Hematopoietic multipotent progenitor cell treated with erythropoietin and hydrocortisone succinate and interleukin-3 and kit ligand, for 4 days (in vitro differentiated cells): Measurements from ENCODE around the gene INTS2.
"Not testable (repeated sequence)": the region's sequence is repeated elsewhere in the genome, so short reads cannot be mapped to it uniquely, and the experiment has no call there.

Source experiments
- DNase-seq: peaks from one replicate; pipeline ENCODE4 v3.0.0-alpha.2; 2015

The INTS2 gene, protein sequence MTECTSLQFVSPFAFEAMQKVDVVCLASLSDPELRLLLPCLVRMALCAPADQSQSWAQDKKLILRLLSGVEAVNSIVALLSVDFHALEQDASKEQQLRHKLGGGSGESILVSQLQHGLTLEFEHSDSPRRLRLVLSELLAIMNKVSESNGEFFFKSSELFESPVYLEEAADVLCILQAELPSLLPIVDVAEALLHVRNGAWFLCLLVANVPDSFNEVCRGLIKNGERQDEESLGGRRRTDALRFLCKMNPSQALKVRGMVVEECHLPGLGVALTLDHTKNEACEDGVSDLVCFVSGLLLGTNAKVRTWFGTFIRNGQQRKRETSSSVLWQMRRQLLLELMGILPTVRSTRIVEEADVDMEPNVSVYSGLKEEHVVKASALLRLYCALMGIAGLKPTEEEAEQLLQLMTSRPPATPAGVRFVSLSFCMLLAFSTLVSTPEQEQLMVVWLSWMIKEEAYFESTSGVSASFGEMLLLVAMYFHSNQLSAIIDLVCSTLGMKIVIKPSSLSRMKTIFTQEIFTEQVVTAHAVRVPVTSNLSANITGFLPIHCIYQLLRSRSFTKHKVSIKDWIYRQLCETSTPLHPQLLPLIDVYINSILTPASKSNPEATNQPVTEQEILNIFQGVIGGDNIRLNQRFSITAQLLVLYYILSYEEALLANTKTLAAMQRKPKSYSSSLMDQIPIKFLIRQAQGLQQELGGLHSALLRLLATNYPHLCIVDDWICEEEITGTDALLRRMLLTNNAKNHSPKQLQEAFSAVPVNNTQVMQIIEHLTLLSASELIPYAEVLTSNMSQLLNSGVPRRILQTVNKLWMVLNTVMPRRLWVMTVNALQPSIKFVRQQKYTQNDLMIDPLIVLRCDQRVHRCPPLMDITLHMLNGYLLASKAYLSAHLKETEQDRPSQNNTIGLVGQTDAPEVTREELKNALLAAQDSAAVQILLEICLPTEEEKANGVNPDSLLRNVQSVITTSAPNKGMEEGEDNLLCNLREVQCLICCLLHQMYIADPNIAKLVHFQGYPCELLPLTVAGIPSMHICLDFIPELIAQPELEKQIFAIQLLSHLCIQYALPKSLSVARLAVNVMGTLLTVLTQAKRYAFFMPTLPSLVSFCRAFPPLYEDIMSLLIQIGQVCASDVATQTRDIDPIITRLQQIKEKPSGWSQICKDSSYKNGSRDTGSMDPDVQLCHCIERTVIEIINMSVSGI

GRCh38 chr17:61927208-61928100, at the start of gene INTS2:
Gene INTS2, minus strand, starts transcription at chr17:61927982. Its CDS starts 1,338 bp downstream, at chr17:61926644.
- peak; percentile 97 for DNase-seq

DNA sequence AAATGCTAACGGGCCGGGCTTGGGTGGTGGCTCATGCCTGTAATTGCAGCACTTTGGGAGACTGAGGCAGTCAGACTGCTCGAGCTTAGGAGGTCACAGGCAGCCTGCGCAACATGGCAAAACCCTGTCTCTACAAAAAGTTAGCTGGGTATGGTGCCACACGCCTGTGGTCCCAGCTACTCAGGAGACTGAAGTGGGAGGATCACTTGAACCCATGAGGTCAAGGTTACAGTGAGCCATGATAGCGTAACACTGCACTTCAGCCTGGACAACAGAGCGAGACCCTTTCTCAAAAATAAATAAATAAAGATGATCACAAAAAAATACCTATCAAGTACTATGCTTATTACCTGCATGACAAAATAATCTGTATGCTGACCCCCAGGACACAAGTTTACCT, 46.3 kb upstream of the INTS2 start:
- DNase-seq, result no peak

GRCh38 chr17:61972311-61972710, 44.5 kb upstream of the INTS2 start:
- DNase-seq, result no peak

DNA sequence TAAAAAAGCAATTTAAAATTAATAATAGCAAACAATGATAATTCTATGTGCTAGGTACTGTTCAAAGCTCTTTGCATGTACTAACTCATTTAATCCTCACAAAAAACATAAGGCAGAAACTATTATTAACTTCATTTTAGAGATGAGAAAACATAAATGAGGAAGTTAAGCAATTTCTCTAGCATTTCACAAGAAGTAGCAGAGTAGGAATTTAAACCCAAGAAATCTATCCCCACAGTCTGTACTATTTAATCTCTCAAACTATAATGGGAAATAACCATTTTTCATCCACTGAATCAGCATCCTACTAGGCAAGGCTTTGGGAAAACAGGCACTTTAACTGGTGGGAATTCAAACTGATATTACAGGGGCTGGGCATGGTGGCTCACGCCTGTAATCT, 42.2 kb upstream of the INTS2 start:
- peak; percentile 58 for DNase-seq

- no peak for DNase-seq
Observed at GRCh38 chr17:61968757-61969156, 41.0 kb upstream of the INTS2 start.

DNA sequence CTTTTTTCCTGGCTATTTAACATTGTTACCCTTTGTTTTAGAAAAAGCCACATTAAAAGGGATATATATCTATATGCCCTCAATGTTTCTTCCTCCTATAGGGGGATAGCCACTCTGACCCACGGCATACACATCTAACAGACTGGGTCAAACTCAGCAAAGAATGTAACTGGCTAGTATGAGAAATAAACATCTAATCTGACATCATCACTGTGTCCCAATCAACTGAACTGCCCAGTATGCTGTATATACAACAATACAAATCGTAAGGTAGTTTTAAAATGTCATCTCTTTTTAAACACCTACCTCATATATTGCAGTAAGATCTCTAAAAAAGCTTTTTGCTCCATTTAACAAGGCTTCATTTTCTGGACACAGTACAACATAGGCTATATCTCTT, 39.9 kb upstream of the INTS2 start:
- DNase-seq, result no peak

DNA sequence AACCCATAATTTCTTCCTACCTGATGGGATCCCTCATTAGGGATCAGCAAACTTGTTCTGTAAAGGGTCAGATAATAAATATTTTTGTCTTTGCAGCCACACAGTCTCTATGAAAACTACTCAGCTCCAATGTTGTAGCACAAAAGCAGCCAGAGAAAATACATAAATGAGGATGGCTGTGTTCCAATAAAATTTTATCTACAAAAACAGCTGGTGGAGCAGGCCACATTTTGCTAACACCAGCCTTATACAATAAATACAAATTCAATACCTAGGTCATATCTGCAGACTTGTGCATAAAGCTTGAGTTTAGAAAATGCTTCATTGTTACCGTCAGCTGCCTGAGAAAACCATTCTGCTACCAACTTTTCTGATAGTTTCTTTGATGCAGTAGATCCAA, 38.4 kb upstream of the INTS2 start:
- DNase-seq, result peak; percentile 84

DNA sequence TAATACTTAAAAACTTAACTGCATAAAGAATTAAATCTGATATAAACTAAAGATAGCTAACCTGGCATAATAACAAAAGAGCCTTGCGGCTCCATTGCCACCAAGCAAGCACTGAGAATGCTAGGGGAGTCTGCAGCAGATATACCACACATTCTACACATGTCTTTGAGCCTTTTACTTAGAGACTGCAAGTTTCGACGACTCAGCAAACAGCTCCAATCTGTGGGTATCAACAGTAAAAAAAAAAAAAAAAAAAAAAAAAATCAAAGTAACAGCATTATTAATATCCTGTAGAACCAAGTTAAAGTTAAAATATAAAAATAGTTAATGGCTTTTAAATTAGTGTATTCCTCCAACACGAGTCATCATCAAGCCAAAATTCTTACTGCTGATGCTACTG, 27.8 kb upstream of the INTS2 start:
- no peak for DNase-seq

DNA sequence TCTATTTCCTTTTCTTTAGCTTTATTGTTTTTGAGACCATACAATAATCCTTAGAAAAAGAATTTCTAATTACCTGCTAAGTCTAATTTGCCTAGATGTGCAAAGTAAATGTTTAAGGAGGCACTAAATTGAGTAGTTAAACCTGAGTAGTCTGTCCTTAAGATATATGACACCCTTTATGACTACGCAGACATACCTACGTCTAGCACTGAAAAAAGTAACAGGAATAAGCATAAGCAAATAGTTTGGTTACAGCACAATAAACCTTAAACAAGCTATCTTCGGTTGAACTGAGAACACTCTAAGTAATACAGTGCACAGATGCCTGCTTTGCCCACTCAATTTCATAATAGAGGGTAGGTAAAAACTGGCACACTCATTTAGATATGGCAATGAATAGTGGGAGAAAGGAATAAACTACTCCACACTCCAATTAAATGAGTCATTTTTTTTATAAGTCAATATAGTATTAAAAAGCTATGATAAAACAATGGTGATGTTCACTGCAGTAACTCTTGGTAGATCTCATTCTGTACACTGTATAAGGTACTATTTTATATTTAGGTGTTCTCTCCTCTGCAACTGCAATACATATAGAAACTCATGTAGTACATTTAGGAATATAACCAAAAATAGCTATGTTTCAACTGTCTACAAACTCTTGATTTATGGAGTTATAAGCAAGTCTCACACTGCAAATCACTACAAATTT, 19.7 kb upstream of the INTS2 start:
- DNase-seq, result no peak

DNA sequence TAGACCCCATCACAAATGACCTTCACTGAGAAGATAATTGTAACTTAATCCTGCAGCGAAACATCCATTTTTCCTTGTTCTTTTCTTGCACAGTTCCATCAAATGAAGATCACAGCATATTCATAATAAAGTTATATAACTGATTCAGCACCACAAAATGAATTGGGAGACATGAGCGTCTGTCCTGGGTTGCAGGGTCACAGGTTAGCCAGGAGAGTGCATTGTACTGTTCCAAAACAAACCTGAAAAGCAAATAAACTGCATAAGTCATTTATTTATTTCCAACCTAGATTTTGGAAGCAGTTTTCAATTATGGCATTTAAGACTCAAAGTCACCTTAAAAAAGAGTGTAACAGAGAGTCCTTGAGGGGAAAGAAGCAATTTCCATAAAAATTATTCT, 18.6 kb upstream of the INTS2 start:
- DNase-seq, result no peak

GRCh38 chr17:61943117-61943516, 15.3 kb upstream of the INTS2 start:
- no peak for DNase-seq

DNA sequence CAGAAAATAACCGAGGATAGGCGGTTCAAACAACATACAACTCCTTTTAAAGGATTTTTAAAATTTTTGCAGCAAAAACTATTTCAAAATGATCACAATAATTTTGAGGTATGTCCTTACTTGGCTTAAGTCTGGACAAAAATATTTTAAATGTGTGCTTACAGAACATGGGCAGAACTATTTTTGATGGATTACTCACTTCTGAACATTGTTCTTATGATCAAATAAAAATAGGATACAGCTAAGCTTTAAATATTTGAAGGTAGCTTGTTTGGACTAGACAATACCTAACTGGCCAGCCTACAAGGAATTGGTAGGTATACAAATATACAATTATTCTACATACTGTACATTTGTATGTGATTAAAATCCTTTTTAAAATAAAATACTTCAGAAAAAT, 14.3 kb upstream of the INTS2 start:
- no peak for DNase-seq

GRCh38 chr17:61928101-61928436, 287 bp upstream of the INTS2 start:
- no peak for DNase-seq

- DNase-seq, result no peak
Observed at GRCh38 chr17:61926826-61927207, 965 bp downstream of the INTS2 start.

DNA sequence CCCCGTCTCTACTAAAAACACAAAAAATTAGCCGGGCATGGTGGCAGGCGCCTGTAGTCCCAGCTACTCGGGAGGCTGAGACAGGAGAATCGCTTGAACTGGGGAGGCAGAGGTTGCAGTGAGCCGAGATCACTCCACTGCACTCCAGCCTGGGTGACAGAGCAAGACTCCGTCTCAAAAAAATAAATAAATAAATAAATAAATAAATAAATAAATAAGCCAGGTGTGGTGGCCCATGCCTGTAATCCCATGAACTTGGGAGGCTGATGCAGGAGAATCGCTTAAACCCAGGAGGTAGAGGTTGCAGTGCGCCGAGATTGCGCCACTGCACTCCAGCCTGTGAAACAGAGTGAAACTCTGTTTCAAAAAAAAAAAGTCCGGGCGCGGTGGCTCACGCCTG, 12.6 kb downstream of the INTS2 start:
- DNase-seq, result not testable (repeated sequence)

DNA sequence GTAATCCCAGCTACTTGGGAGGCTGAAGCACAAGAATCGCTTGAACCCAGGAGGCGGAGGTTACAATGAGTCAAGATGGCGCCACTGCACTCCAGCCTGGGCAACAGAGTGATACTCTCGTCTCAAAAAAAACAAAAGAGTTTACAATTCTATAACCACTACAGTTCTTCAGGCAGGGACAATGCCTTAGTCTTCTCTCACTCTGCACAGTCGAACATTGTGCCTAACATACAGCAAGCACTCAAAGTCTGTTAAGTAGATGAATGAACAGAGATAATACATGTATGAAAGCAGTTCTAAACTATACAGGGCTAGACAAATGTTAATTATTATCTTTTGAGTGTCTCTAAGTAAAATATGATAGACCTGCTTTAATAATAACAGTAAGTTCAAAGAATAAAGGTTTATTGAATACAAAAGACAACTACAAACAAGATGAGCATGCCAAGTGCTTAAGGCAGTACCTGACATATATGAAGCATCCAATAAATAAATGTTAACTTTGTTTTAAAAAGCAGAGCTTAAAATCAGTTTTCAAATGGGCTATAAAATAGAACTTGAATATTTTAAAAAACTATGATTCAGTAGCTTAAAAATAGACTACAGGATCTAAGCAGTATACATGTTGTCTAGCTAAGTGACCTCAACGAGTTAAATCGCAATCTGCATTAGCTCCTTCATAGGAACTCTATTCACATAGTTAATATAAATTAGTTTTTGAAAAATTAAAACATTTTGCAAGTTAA, 19.3 kb downstream of the INTS2 start:
- DNase-seq, result no peak

GRCh38 chr17:61907361-61907760, 20.4 kb downstream of the INTS2 start:
- no peak for DNase-seq

GRCh38 chr17:61904094-61904710, 23.6 kb downstream of the INTS2 start:
- no peak for DNase-seq

DNA sequence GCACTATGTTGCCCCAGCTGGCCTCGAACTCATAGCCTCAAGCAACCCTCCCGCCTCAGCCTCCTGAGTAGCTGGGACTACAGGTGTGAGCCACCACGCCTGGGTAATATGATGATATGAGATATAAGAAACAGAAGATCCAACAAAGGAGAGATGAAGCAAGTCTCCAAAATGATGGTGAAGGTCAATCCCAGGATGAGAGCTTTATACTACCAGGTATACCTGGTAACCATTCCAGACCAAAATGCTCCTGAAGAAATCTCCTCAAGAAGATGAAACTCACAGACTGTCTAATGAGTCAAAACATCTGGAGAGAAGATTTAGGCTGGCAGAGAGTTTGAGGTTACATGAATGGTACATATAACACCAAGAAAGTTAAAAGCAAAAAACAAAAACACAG, 24.5 kb downstream of the INTS2 start:
- DNase-seq, result no peak

GRCh38 chr17:61897548-61898180, 30.1 kb downstream of the INTS2 start:
- no peak for DNase-seq
